ENCODE data around the gene NRGN.

DNA sequence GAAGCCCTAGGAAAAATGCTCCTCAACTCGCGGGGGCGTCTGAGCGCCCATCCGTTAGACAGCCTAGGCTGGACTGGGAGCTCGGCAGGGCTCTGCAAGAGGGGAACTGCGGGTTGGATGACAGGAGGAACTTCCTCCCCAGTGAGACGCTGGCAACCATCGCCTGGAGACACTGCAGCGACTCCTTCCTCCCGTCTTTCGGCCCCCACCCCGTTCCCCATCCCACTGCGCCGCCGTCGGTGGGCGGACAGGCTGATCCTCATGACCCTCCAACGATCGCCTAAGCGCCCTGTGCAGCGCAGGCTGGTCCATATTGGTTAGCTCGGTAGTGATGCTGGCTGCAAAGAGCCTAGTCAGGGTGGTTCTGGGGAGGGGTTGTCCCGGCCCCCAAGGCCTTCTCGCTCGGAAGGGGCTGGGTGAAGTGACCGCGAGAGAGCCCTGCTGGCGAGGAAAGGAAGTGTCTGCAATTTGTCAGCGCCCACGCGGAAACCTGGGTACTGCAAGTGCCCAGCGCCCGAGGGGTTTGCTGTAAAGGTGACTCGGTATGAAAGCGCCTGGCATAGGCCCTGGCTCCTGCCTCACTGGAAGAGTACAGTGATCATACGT is 638 bp downstream of the NRGN start:
- TF ChIP-seq, protein P1, sequence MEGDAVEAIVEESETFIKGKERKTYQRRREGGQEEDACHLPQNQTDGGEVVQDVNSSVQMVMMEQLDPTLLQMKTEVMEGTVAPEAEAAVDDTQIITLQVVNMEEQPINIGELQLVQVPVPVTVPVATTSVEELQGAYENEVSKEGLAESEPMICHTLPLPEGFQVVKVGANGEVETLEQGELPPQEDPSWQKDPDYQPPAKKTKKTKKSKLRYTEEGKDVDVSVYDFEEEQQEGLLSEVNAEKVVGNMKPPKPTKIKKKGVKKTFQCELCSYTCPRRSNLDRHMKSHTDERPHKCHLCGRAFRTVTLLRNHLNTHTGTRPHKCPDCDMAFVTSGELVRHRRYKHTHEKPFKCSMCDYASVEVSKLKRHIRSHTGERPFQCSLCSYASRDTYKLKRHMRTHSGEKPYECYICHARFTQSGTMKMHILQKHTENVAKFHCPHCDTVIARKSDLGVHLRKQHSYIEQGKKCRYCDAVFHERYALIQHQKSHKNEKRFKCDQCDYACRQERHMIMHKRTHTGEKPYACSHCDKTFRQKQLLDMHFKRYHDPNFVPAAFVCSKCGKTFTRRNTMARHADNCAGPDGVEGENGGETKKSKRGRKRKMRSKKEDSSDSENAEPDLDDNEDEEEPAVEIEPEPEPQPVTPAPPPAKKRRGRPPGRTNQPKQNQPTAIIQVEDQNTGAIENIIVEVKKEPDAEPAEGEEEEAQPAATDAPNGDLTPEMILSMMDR (IDR thresholded peaks at IDR 0.05; ENCODE audit: poor library complexity, severe bottlenecking): peak; percentile 51
- TF ChIP-seq POLR2AphosphoS5 (IDR thresholded peaks at IDR 0.05) (no peak), RAD21 (conservative IDR thresholded peaks at IDR 0.05) (no peak), SMC3 (conservative IDR thresholded peaks at IDR 0.05; ENCODE audit: poor library complexity) (no peak), EZH2 (IDR thresholded peaks at IDR 0.05; ENCODE audit: borderline replicate concordance, insufficient read depth, low read length, poor library complexity, severe bottlenecking) (no peak), MXI1 (conservative IDR thresholded peaks at IDR 0.05; ENCODE audit: poor library complexity, severe bottlenecking) (no peak), EP300 (conservative IDR thresholded peaks at IDR 0.05; ENCODE audit: poor library complexity, severe bottlenecking) (no peak), TAF1 (IDR thresholded peaks at IDR 0.05; ENCODE audit: low read depth) (no peak)
- TF ChIP-seq, protein P2, sequence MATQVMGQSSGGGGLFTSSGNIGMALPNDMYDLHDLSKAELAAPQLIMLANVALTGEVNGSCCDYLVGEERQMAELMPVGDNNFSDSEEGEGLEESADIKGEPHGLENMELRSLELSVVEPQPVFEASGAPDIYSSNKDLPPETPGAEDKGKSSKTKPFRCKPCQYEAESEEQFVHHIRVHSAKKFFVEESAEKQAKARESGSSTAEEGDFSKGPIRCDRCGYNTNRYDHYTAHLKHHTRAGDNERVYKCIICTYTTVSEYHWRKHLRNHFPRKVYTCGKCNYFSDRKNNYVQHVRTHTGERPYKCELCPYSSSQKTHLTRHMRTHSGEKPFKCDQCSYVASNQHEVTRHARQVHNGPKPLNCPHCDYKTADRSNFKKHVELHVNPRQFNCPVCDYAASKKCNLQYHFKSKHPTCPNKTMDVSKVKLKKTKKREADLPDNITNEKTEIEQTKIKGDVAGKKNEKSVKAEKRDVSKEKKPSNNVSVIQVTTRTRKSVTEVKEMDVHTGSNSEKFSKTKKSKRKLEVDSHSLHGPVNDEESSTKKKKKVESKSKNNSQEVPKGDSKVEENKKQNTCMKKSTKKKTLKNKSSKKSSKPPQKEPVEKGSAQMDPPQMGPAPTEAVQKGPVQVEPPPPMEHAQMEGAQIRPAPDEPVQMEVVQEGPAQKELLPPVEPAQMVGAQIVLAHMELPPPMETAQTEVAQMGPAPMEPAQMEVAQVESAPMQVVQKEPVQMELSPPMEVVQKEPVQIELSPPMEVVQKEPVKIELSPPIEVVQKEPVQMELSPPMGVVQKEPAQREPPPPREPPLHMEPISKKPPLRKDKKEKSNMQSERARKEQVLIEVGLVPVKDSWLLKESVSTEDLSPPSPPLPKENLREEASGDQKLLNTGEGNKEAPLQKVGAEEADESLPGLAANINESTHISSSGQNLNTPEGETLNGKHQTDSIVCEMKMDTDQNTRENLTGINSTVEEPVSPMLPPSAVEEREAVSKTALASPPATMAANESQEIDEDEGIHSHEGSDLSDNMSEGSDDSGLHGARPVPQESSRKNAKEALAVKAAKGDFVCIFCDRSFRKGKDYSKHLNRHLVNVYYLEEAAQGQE (IDR thresholded peaks at IDR 0.05; ENCODE audit: borderline replicate concordance): no peak
